Left renal cortex interstitium (tissue), 4 donors: ENCODE measurements around the gene PHYHIPL. TPM values are rescaled to one million over a fixed set of nuclear protein-coding genes. Genes with fewer than 3 reads are reported as not detected.

Source experiments
- DNase-seq, 4 donors: peaks; one replicate each; pipeline ENCODE4 v3.0.0-alpha.2; 2013; ENCODE audit warnings: low read depth in 4 of 4, low spot score in 2 of 4, missing footprints in 1 of 4
- polyA plus RNA-seq, 4 donors: library from polyadenylated mRNA; unstranded; fragments of 120-200 nt; gene quantifications; one replicate each; pipeline ENCODE4 v1.2.1, GENCODE V29; 2013; ENCODE audit not compliant: insufficient read length in 4 of 4

Gene PHYHIPL
- polyA plus RNA-seq, 4 donors = 11.9 to 20.1 (median 17.8) TPM

- no peak for DNase-seq
These were observed 109.4 kb downstream of the PHYHIPL start for GRCh38 chr10:59285848-59286247.

- no peak for DNase-seq
These were observed 111.3 kb downstream of the PHYHIPL start for GRCh38 chr10:59287587-59288255.

- DNase-seq = no peak
These were observed 113.4 kb downstream of the PHYHIPL start for GRCh38 chr10:59289853-59290252.

- no peak for DNase-seq
These were observed 114.0 kb downstream of the PHYHIPL start for GRCh38 chr10:59290448-59290847.

Other genes starting within 250 kb of the PHYHIPL start
- 1 to 10 TPM; 6.4 to 9.4 (median 8.0) TPM for gene FAM13C, start 185.9 kb downstream of the PHYHIPL start, polyA plus RNA-seq